ENCODE data around the gene CNFN.
A peak's percentile ranks its signal among the peaks of the same experiment; 100 is the strongest.

CNFN gene

GRCh38 chr19:42423462-42424344 is 33.6 kb upstream of the CNFN start:
- H3K4me3 ChIP-seq (ENCODE audit: low read depth in 1 of 2, low read length in 1 of 2): peak overlapping the region; percentile 85 to 90
- H3K36me3 ChIP-seq: no peaks in the 10 kb centered on the region
- peak overlapping the region; percentile 87 for H3K27ac ChIP-seq
- no peaks in the 10 kb centered on the region for H3K9me3 ChIP-seq
- peaks cover 16% of the 10 kb centered on the region for H3K27me3 ChIP-seq
- TF ChIP-seq CTCF (IDR thresholded peaks at IDR 0.05): no peak
- H3K4me1 ChIP-seq (ENCODE audit: control insufficient read depth in 1 of 2, insufficient read depth in 1 of 2, low read depth in 1 of 2, low read length in 1 of 2): peaks cover 55 to 59% of the 10 kb centered on the region in 2 experiments

- Histone ChIP-seq H3K27me3 (peaks cover 16% of the 10 kb centered on the region), H3K9me3 (no peaks in the 10 kb centered on the region), H3K4me3 (ENCODE audit: low read depth in 1 of 2, low read length in 1 of 2) (peak overlapping the region; percentile 85 to 90), H3K27ac (peak overlapping the region; percentile 87), H3K4me1 (ENCODE audit: control insufficient read depth in 1 of 2, insufficient read depth in 1 of 2, low read depth in 1 of 2, low read length in 1 of 2) (peaks cover 55 to 59% of the 10 kb centered on the region in 2 experiments), H3K36me3 (peaks cover 3% of the 10 kb centered on the region)
- TF ChIP-seq CTCF (IDR thresholded peaks at IDR 0.05): peak; percentile 35
Observed at GRCh38 chr19:42422901-42423461, 32.9 kb upstream of the CNFN start.

- H3K4me1 ChIP-seq (ENCODE audit: control insufficient read depth in 1 of 2, insufficient read depth in 1 of 2, low read depth in 1 of 2, low read length in 1 of 2): peaks cover 55 to 59% of the 10 kb centered on the region in 2 experiments
- H3K9me3 ChIP-seq: no peaks in the 10 kb centered on the region
- H3K27me3 ChIP-seq: peaks cover 16% of the 10 kb centered on the region
- no peak for TF ChIP-seq CTCF (IDR thresholded peaks at IDR 0.05)
- H3K4me3 ChIP-seq (ENCODE audit: low read depth in 1 of 2, low read length in 1 of 2): peak overlapping the region; percentile 85 to 90
- peak overlapping the region; percentile 87 for H3K27ac ChIP-seq
- peaks cover 5% of the 10 kb centered on the region for H3K36me3 ChIP-seq
Observed at GRCh38 chr19:42422092-42422900, 32.2 kb upstream of the CNFN start.

- peaks cover 5% of the 10 kb centered on the region for H3K36me3 ChIP-seq
- H3K4me1 ChIP-seq (ENCODE audit: control insufficient read depth in 1 of 2, insufficient read depth in 1 of 2, low read depth in 1 of 2, low read length in 1 of 2): peaks cover 55 to 59% of the 10 kb centered on the region in 2 experiments
- H3K4me3 ChIP-seq (ENCODE audit: low read depth in 1 of 2, low read length in 1 of 2): peak overlapping the region; percentile 1 to 85
- peak overlapping the region; percentile 87 for H3K27ac ChIP-seq
- no peak for TF ChIP-seq CTCF (IDR thresholded peaks at IDR 0.05)
- H3K9me3 ChIP-seq: no peaks in the 10 kb centered on the region
- peaks cover 16% of the 10 kb centered on the region for H3K27me3 ChIP-seq
Observed at GRCh38 chr19:42421591-42422031, 31.5 kb upstream of the CNFN start.

- Histone ChIP-seq H3K4me3 (ENCODE audit: low read depth in 1 of 2, low read length in 1 of 2) (peak overlapping the region; percentile 1 to 85), H3K27me3 (peaks cover 16% of the 10 kb centered on the region), H3K27ac (peak overlapping the region; percentile 87), H3K36me3 (peaks cover 5% of the 10 kb centered on the region), H3K4me1 (ENCODE audit: control insufficient read depth in 1 of 2, insufficient read depth in 1 of 2, low read depth in 1 of 2, low read length in 1 of 2) (peaks cover 55 to 59% of the 10 kb centered on the region in 2 experiments), H3K9me3 (no peaks in the 10 kb centered on the region)
- no peak for TF ChIP-seq CTCF (IDR thresholded peaks at IDR 0.05)
Observed at GRCh38 chr19:42421101-42421500, 31.0 kb upstream of the CNFN start.
